H9 (cell line): ENCODE results near the gene PFDN1. TPM values are rescaled to one million over a fixed set of nuclear protein-coding genes. Genes with fewer than 3 reads are reported as not detected.

Experiments used
- DNase-seq: peaks from one replicate; pipeline ENCODE4 v3.0.0-alpha.2; 2017
- H2AFZ ChIP-seq: one replicate; pipeline ENCODE4 v1.6.1; 2013; ENCODE audit warnings: mild to moderate bottlenecking, low read length, control low read depth, moderate library complexity
- H2AK5ac ChIP-seq: 2 replicates; pipeline ENCODE4 v1.6.1; 2013; ENCODE audit warnings: low read length, control low read depth, mixed read lengths; ENCODE audit not compliant: insufficient read length
- H2BK120ac ChIP-seq: one replicate; pipeline ENCODE4 v1.6.1; 2013; ENCODE audit warnings: low read depth, mild to moderate bottlenecking, low read length, control low read depth, inconsistent platforms; ENCODE audit not compliant: poor library complexity, severe bottlenecking
- H2BK12ac ChIP-seq: 2 replicates; pipeline ENCODE4 v1.6.1; 2013; ENCODE audit warnings: low read length, control low read depth, mixed read lengths, low read depth; ENCODE audit not compliant: insufficient read length
- H2BK15ac ChIP-seq: 2 replicates; pipeline ENCODE4 v1.6.1; 2013; ENCODE audit warnings: low read depth, low read length, control low read depth
- H2BK20ac ChIP-seq: one replicate; pipeline ENCODE4 v1.6.1; 2013; ENCODE audit warnings: low read depth, mild to moderate bottlenecking, low read length, control low read depth, inconsistent platforms; ENCODE audit not compliant: poor library complexity, severe bottlenecking
- H2BK5ac ChIP-seq: 2 replicates; pipeline ENCODE4 v1.6.1; 2013; ENCODE audit warnings: low read length, control low read depth, mixed read lengths; ENCODE audit not compliant: insufficient read length
- H3K14ac ChIP-seq: 2 replicates; pipeline ENCODE4 v1.6.1; 2013; ENCODE audit warnings: low read length, control low read depth; ENCODE audit not compliant: insufficient read depth
- H3K18ac ChIP-seq: 2 replicates; pipeline ENCODE4 v1.6.1; 2013; ENCODE audit warnings: low read depth, mild to moderate bottlenecking, mixed read lengths, low read length, control low read depth; ENCODE audit not compliant: insufficient read length
- H3K23ac ChIP-seq: 2 replicates; pipeline ENCODE4 v1.6.1; 2013; ENCODE audit warnings: low read length, control low read depth, mixed read lengths, low read depth; ENCODE audit not compliant: insufficient read length
- H3K23me2 ChIP-seq: 2 replicates; pipeline ENCODE4 v1.6.1; 2013; ENCODE audit warnings: low read depth, mild to moderate bottlenecking, mixed read lengths, low read length, control low read depth; ENCODE audit not compliant: insufficient read length, poor library complexity, severe bottlenecking
- H3K27ac ChIP-seq: 2 replicates; pipeline ENCODE4 v1.5.1; 2013; ENCODE audit warnings: low read length, control low read depth, mixed read lengths, low read depth; ENCODE audit not compliant: insufficient read length
- H3K27me3 ChIP-seq: 2 replicates; pipeline ENCODE4 v1.6.1; 2013; ENCODE audit warnings: low read length, control low read depth, inconsistent platforms; ENCODE audit not compliant: insufficient read depth
- H3K4ac ChIP-seq: 2 replicates; pipeline ENCODE4 v1.6.1; 2013; ENCODE audit warnings: low read depth, mild to moderate bottlenecking, control low read depth, inconsistent platforms, low read length, moderate library complexity
- H3K4me1 ChIP-seq: 2 replicates; pipeline ENCODE4 v1.6.1; 2013; ENCODE audit warnings: low read length, control low read depth, inconsistent platforms; ENCODE audit not compliant: insufficient read depth
- H3K4me2 ChIP-seq: 2 replicates; pipeline ENCODE4 v1.6.1; 2013; ENCODE audit warnings: low read length, control low read depth, mixed read lengths; ENCODE audit not compliant: insufficient read length, insufficient read depth
- H3K56ac ChIP-seq: 2 replicates; pipeline ENCODE4 v1.6.1; 2013; ENCODE audit warnings: low read depth, mild to moderate bottlenecking, mixed read lengths, low read length, control low read depth; ENCODE audit not compliant: insufficient read length
- H3K79me1 ChIP-seq: 2 replicates; pipeline ENCODE4 v1.6.1; 2013; ENCODE audit warnings: low read depth, mild to moderate bottlenecking, moderate library complexity, low read length, control low read depth, inconsistent platforms; ENCODE audit not compliant: insufficient read depth, poor library complexity, severe bottlenecking
- H3K79me2 ChIP-seq: 2 replicates; pipeline ENCODE4 v1.6.1; 2013; ENCODE audit warnings: low read length, control low read depth, inconsistent platforms; ENCODE audit not compliant: insufficient read depth
- H3K9ac ChIP-seq: 2 replicates; pipeline ENCODE4 v1.6.1; 2013; ENCODE audit warnings: low read length, control low read depth, mixed read lengths; ENCODE audit not compliant: insufficient read length; ENCODE audit errors: extremely low read depth
- H3K9me3 ChIP-seq: one replicate; pipeline ENCODE4 v1.6.1; 2013; ENCODE audit warnings: low read depth, low read length, inconsistent platforms; ENCODE audit not compliant: control insufficient read depth
- H3T11ph ChIP-seq: one replicate; pipeline ENCODE4 v1.6.1; 2013; ENCODE audit warnings: mild to moderate bottlenecking, low read length, control low read depth, inconsistent platforms
- H4K20me1 ChIP-seq: one replicate; pipeline ENCODE4 v1.6.1; 2013; ENCODE audit not compliant: control insufficient read depth, insufficient read length, insufficient read depth
- H4K5ac ChIP-seq: 2 replicates; pipeline ENCODE4 v1.6.1; 2013; ENCODE audit warnings: low read depth, mild to moderate bottlenecking, mixed read lengths, low read length, control low read depth; ENCODE audit not compliant: insufficient read length
- H4K8ac ChIP-seq: replicated peaks from 2 replicates; pipeline ENCODE4 v1.6.1; 2013; ENCODE audit warnings: low read length, control low read depth, mixed read lengths, low read depth; ENCODE audit not compliant: insufficient read length
- H4K91ac ChIP-seq: 2 replicates; pipeline ENCODE4 v1.6.1; 2013; ENCODE audit warnings: low read depth, mild to moderate bottlenecking, moderate library complexity, mixed read lengths, low read length, control low read depth; ENCODE audit not compliant: insufficient read length
- H3K27ac Mint-ChIP-seq, 3 experiments: 2 replicates in 2 of 3; 3 replicates in 1 of 3; pipeline ENCODE4 v1.8.0; 2020 to 2021; ENCODE audit warnings: mixed read lengths in 3 of 3, mild to moderate bottlenecking in 1 of 3, moderate library complexity in 1 of 3
- H3K27me3 Mint-ChIP-seq: 2 replicates; pipeline ENCODE4 v1.8.0; 2021; ENCODE audit warnings: low read depth, mild to moderate bottlenecking, moderate library complexity, mixed read lengths
- H3K36me3 Mint-ChIP-seq, 3 experiments: 2 replicates in 2 of 3; 3 replicates in 1 of 3; pipeline ENCODE4 v1.8.0; 2020 to 2021; ENCODE audit warnings: low read depth in 3 of 3, mixed read lengths in 3 of 3; ENCODE audit not compliant: insufficient read depth in 1 of 3
- H3K4me1 Mint-ChIP-seq, 2 experiments: 2 replicates each; pipeline ENCODE4 v1.8.0; 2020; ENCODE audit warnings: mixed read lengths in 2 of 2
- H3K4me3 Mint-ChIP-seq, 2 experiments: 2 replicates in 1 of 2; 3 replicates in 1 of 2; pipeline ENCODE4 v1.8.0; 2020 to 2021; ENCODE audit warnings: mild to moderate bottlenecking in 2 of 2, mixed read lengths in 2 of 2, moderate library complexity in 1 of 2
- H3K9me3 Mint-ChIP-seq, 2 experiments: 2 replicates in 1 of 2; 3 replicates in 1 of 2; pipeline ENCODE4 v1.8.0; 2020; ENCODE audit warnings: mild to moderate bottlenecking in 2 of 2, mixed read lengths in 2 of 2, moderate library complexity in 1 of 2
- WGBS: extraction: QIAGEN DNeasy Blood & Tissue Kit; methylation state at CpG from one replicate; pipeline ENCODE4 v1.1.7; 2013; ENCODE audit warnings: missing lambda C conversion rate, low lambda C conversion rate, mixed read lengths; ENCODE audit not compliant: insufficient read length; ENCODE audit errors: extremely low coverage; 5-methylcytosine and 5-hydroxymethylcytosine counted together
- total RNA-seq: library from RNA; stranded (reverse); gene quantifications from 2 replicates; pipeline ENCODE4 v1.2.1, GENCODE V29; 2021
- TF ChIP-seq, protein P1 (sequence below): fragments of 200-600 bp; sonication (generic); conservative IDR thresholded peaks from 3 replicates; pipeline ENCODE4 v1.8.0; 2021; ENCODE audit warnings: antibody characterized with exemption, mild to moderate bottlenecking

PFDN1 gene
- total RNA-seq, 1 experiment from 2014 or later = 58.3 TPM

DNA sequence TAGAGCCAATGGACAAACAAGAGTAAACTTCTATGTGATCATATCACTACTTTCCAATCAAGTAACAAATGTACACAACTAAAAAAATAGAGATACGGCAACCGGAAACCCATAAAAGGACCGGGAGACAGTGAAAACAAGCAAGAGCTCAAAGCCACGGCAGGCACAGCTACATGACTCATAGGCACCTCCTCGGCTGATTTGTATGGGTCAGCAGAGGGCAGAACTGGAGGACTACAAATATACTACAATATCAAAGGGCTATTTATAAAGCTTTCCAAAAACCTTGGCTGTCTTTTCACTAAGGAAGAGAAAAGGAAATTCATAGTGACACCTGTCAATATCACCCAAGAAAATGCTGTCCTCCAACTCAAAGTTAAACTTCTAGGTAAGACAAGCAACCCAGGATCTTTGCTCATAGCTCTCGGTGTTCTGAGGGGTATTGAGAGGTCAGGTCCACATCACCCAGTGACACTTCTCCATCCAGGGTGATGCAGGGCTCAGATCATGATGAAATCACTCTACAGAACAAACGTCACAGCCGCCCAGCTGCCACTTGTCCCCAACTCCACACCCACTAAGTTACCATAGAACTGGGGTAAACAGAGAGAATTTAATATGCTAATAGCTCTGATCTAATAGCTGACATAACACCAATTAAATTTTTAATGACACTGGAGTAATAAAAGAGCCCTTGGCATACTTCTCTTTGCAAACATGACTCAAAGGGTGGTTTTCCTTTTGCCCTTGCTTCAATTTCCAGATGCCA, 41.3 kb downstream of the PFDN1 start:
- no peak overlapping the region for H3K4me3 Mint-ChIP-seq
- Histone ChIP-seq H3K9me3 (no peaks in the 10 kb centered on the region), H3K4ac (no peak overlapping the region), H3K23me2 (no peaks in the 10 kb centered on the region), H3K18ac (no peak overlapping the region), H3K27me3 (no peaks in the 10 kb centered on the region), H2BK120ac (no peak overlapping the region), H3K56ac (no peak overlapping the region), H3K14ac (no peak overlapping the region), H4K91ac (no peak overlapping the region), H3T11ph (no peak overlapping the region), H3K27ac (no peak overlapping the region), H3K79me1 (peaks cover 5% of the 10 kb centered on the region), H4K8ac (no peak overlapping the region), H3K79me2 (0 out of 2 replicates have a peak, but pooled peaks cover 1% of the 10 kb centered on the region), H2BK20ac (no peak overlapping the region), H2BK5ac (no peak overlapping the region), H2BK12ac (no peak overlapping the region), H2BK15ac (no peak overlapping the region), H2AFZ (no peak overlapping the region), H3K9ac (no peak overlapping the region), H3K23ac (no peak overlapping the region), H2AK5ac (no peak overlapping the region), H4K20me1 (no peaks in the 10 kb centered on the region), H3K4me1 (peaks cover 3% of the 10 kb centered on the region; the same call in 1 of the 2 replicates), H4K5ac (no peak overlapping the region), H3K4me2 (no peak overlapping the region)
- no peaks in the 10 kb centered on the region for H3K9me3 Mint-ChIP-seq
- peaks cover 12 to 20% of the 10 kb centered on the region in 2 experiments for H3K4me1 Mint-ChIP-seq
- no peak for DNase-seq
- H3K27me3 Mint-ChIP-seq = no peaks in the 10 kb centered on the region
- TF ChIP-seq, protein P1, sequence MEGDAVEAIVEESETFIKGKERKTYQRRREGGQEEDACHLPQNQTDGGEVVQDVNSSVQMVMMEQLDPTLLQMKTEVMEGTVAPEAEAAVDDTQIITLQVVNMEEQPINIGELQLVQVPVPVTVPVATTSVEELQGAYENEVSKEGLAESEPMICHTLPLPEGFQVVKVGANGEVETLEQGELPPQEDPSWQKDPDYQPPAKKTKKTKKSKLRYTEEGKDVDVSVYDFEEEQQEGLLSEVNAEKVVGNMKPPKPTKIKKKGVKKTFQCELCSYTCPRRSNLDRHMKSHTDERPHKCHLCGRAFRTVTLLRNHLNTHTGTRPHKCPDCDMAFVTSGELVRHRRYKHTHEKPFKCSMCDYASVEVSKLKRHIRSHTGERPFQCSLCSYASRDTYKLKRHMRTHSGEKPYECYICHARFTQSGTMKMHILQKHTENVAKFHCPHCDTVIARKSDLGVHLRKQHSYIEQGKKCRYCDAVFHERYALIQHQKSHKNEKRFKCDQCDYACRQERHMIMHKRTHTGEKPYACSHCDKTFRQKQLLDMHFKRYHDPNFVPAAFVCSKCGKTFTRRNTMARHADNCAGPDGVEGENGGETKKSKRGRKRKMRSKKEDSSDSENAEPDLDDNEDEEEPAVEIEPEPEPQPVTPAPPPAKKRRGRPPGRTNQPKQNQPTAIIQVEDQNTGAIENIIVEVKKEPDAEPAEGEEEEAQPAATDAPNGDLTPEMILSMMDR = no peak
- peaks cover 4 to 15% (median 6%) of the 10 kb centered on the region in 3 experiments for H3K36me3 Mint-ChIP-seq
- WGBS = no CpG with 5 or more reads among the region's 8 CpGs
- H3K27ac Mint-ChIP-seq = peak overlapping the region in 1 of 3 experiments; percentile 41; a peak in 1 of 7 replicates
